ENCODE results near the gene DLK1. TPM values are rescaled to one million over a fixed set of nuclear protein-coding genes. Genes with fewer than 3 reads are reported as not detected.
A peak's percentile ranks its signal among the peaks of the same experiment; 100 is the strongest.

The DLK1 gene
- total RNA-seq, 2 donors from 2014 or later = not detected

GRCh38 chr14:100708425-100709288 is 18.0 kb upstream of the DLK1 start:
- DNase-seq (ENCODE audit: low spot score in 2 of 2) (no peak), ATAC-seq (no peak)
- Mint-ChIP-seq H3K27ac (no peak overlapping the region), H3K36me3 (no peaks in the 10 kb centered on the region), H3K9me3 (no peaks in the 10 kb centered on the region)

- no peak overlapping the region for H3K27ac Mint-ChIP-seq
- no peaks in the 10 kb centered on the region for H3K36me3 Mint-ChIP-seq
- peak; percentile 51 to 87 for ATAC-seq
- H3K9me3 Mint-ChIP-seq = no peaks in the 10 kb centered on the region
- DNase-seq (ENCODE audit: low spot score in 2 of 2) = peak in 1 of 2 donors; percentile 63
Observed at GRCh38 chr14:100709289-100710284, 17.1 kb upstream of the DLK1 start.

GRCh38 chr14:100710391-100710790 is 16.3 kb upstream of the DLK1 start:
- no peaks in the 10 kb centered on the region for H3K9me3 Mint-ChIP-seq

GRCh38 chr14:100710826-100711462 is 15.7 kb upstream of the DLK1 start:
- ATAC-seq = no peak
- no peak for DNase-seq (ENCODE audit: low spot score in 2 of 2)
- Mint-ChIP-seq H3K27ac (no peak overlapping the region), H3K9me3 (no peaks in the 10 kb centered on the region), H3K36me3 (no peaks in the 10 kb centered on the region)

More at GRCh38 chr14:100710391-100710790, 16.3 kb upstream of the DLK1 start:
- ATAC-seq (no peak), DNase-seq (ENCODE audit: low spot score in 2 of 2) (no peak)
- no peaks in the 10 kb centered on the region for H3K36me3 Mint-ChIP-seq
- no peak overlapping the region for H3K27ac Mint-ChIP-seq

- DNase-seq (ENCODE audit: low spot score in 2 of 2) = no peak
- Mint-ChIP-seq H3K36me3 (no peaks in the 10 kb centered on the region), H3K9me3 (no peaks in the 10 kb centered on the region), H3K27ac (no peak overlapping the region)
- no peak for ATAC-seq
Observed at GRCh38 chr14:100711493-100711892, 15.2 kb upstream of the DLK1 start.

GRCh38 chr14:100712490-100712889 is 14.2 kb upstream of the DLK1 start:
- Mint-ChIP-seq H3K36me3 (no peaks in the 10 kb centered on the region), H3K9me3 (no peaks in the 10 kb centered on the region), H3K27ac (no peak overlapping the region)
- no peak for ATAC-seq
- DNase-seq (ENCODE audit: low spot score in 2 of 2) = no peak

GRCh38 chr14:100713705-100714104 is 13.0 kb upstream of the DLK1 start:
- Mint-ChIP-seq H3K9me3 (no peaks in the 10 kb centered on the region), H3K27ac (peak overlapping the region in 1 of 2 donors; percentile 16), H3K36me3 (no peaks in the 10 kb centered on the region)
- DNase-seq (ENCODE audit: low spot score in 2 of 2) (no peak), ATAC-seq (no peak)

- Mint-ChIP-seq H3K9me3 (no peaks in the 10 kb centered on the region), H3K36me3 (no peaks in the 10 kb centered on the region), H3K27ac (no peak overlapping the region)
- no peak for ATAC-seq
- DNase-seq (ENCODE audit: low spot score in 2 of 2) = no peak
Observed at GRCh38 chr14:100714258-100714892, 12.3 kb upstream of the DLK1 start.

GRCh38 chr14:100715332-100715731 is 11.4 kb upstream of the DLK1 start:
- Mint-ChIP-seq H3K36me3 (no peaks in the 10 kb centered on the region), H3K9me3 (no peaks in the 10 kb centered on the region), H3K27ac (no peak overlapping the region)
- DNase-seq (ENCODE audit: low spot score in 2 of 2) (no peak), ATAC-seq (no peak)

GRCh38 chr14:100715803-100716202 is 10.9 kb upstream of the DLK1 start:
- H3K27ac Mint-ChIP-seq = no peak overlapping the region
- no peaks in the 10 kb centered on the region for H3K36me3 Mint-ChIP-seq

GRCh38 chr14:100717386-100717785 is 9.3 kb upstream of the DLK1 start:
- ATAC-seq (no peak), DNase-seq (ENCODE audit: low spot score in 2 of 2) (no peak)
- H3K36me3 Mint-ChIP-seq = no peaks in the 10 kb centered on the region
- no peak overlapping the region for H3K27ac Mint-ChIP-seq
- no peaks in the 10 kb centered on the region for H3K9me3 Mint-ChIP-seq

More at GRCh38 chr14:100715803-100716202, 10.9 kb upstream of the DLK1 start:
- ATAC-seq (no peak), DNase-seq (ENCODE audit: low spot score in 2 of 2) (no peak)
- H3K9me3 Mint-ChIP-seq = no peaks in the 10 kb centered on the region

- Mint-ChIP-seq H3K27ac (no peak overlapping the region), H3K9me3 (no peaks in the 10 kb centered on the region), H3K36me3 (no peaks in the 10 kb centered on the region)
- ATAC-seq = no peak
- DNase-seq (ENCODE audit: low spot score in 2 of 2) = no peak
Observed at GRCh38 chr14:100719976-100720520, 6.6 kb upstream of the DLK1 start.

GRCh38 chr14:100721568-100721967 is 5.1 kb upstream of the DLK1 start:
- Mint-ChIP-seq H3K36me3 (no peaks in the 10 kb centered on the region), H3K27ac (no peak overlapping the region), H3K9me3 (no peaks in the 10 kb centered on the region)
- DNase-seq (ENCODE audit: low spot score in 2 of 2) (no peak), ATAC-seq (no peak)

- Mint-ChIP-seq H3K36me3 (no peaks in the 10 kb centered on the region), H3K9me3 (no peaks in the 10 kb centered on the region), H3K27ac (no peak overlapping the region)
- no peak for ATAC-seq
- DNase-seq (ENCODE audit: low spot score in 2 of 2) = no peak
Observed at GRCh38 chr14:100722367-100722766, 4.3 kb upstream of the DLK1 start.

GRCh38 chr14:100723135-100723829 is 3.4 kb upstream of the DLK1 start:
- Mint-ChIP-seq H3K27ac (no peak overlapping the region), H3K9me3 (no peaks in the 10 kb centered on the region), H3K36me3 (no peaks in the 10 kb centered on the region)
- DNase-seq (ENCODE audit: low spot score in 2 of 2) (no peak), ATAC-seq (no peak)
